DOHH2 (cell line): Measurements from ENCODE around the gene ZRANB3.

Experiments
- EZH2phosphoT487 ChIP-seq: fragments of 200-600 bp; sonication (generic); IDR thresholded peaks from 2 replicates; pipeline ENCODE4 v1.6.1; 2017; ENCODE audit warnings: borderline replicate concordance, mild to moderate bottlenecking, antibody characterized with exemption, low read length, moderate library complexity, mixed read lengths
- TF ChIP-seq, protein P1 (sequence below): fragments of 200-600 bp; sonication (generic); IDR thresholded peaks from one replicate; pipeline ENCODE4 v1.5.1; 2014; ENCODE audit warnings: antibody characterized with exemption, mild to moderate bottlenecking, low read depth, low read length; ENCODE audit not compliant: poor library complexity, severe bottlenecking

DNA sequence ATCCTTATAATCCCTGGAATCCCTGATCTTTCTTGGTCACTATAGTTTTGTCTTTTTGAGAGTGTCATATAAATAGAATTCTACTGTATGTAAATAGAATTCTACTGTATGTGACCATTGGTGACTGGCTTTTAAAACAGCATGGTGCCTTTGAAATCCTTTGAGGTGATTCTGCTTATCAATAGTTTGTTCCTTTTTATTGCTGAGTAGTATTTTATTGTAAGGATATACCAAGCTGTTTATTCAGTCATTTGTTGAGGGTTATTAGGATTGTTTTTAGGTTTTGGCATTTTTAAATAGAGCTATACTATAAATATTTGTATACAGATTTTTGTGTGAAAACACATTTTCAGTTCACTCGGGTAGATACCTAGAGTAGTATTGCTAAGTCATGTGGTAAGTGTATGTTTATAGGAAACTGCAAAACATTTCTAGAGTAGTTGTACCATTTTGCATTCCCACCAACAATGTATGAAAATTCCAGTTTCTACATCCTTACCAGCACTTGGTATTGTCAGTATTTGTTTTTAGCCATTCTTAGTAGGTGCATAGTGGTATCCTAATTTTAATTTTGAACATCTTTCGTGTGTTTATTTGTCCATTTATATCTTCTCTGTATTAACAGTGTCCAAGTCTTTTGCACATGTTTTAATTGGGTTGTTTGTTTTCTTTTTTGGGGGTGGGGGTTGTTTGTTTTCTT is 433.3 kb downstream of the ZRANB3 start:
- TF ChIP-seq, protein P1, sequence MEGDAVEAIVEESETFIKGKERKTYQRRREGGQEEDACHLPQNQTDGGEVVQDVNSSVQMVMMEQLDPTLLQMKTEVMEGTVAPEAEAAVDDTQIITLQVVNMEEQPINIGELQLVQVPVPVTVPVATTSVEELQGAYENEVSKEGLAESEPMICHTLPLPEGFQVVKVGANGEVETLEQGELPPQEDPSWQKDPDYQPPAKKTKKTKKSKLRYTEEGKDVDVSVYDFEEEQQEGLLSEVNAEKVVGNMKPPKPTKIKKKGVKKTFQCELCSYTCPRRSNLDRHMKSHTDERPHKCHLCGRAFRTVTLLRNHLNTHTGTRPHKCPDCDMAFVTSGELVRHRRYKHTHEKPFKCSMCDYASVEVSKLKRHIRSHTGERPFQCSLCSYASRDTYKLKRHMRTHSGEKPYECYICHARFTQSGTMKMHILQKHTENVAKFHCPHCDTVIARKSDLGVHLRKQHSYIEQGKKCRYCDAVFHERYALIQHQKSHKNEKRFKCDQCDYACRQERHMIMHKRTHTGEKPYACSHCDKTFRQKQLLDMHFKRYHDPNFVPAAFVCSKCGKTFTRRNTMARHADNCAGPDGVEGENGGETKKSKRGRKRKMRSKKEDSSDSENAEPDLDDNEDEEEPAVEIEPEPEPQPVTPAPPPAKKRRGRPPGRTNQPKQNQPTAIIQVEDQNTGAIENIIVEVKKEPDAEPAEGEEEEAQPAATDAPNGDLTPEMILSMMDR, result no peak
- TF ChIP-seq EZH2phosphoT487, result no peak
